ENCODE data around the gene TJAP1. TPM values are rescaled to one million over a fixed set of nuclear protein-coding genes. Genes with fewer than 3 reads are reported as not detected.
"Not testable (repeated sequence)": the region's sequence is repeated elsewhere in the genome, so short reads cannot be mapped to it uniquely, and the experiment has no call there.

TJAP1 gene
- total and polyA plus RNA-seq, 12 donors: 13.0 to 29.7 (median 19.6) TPM

DNA sequence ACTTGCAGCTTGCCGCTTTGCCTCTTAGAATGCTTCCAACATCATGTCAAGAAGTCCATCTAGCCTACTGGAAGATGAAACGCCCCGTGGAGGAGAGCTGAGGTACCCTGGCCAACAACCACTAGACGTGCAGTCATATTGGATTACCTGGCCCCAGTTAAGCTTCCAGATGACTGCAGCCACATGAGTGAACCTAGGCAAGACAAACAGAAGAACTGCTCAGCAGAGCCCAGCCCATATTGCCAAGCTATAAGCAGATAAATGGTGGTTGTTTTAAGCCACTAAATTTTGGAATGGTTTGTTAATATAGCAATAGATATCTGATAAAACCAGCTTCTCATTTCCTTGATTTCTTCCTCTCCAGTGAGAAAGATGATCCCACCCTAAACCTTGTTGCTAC lies 17.3 kb upstream of the TJAP1 start:
- DNase-seq (no peak), ATAC-seq (no peak)
- Histone ChIP-seq H3K9me3 (no peaks in the 10 kb centered on the region), H3K36me3 (no peaks in the 10 kb centered on the region), H3K4me1 (peaks cover 0 to 8% (median 6%) of the 10 kb centered on the region in 9 donors), H3K4me3 (no peak overlapping the region), H3K27me3 (peaks cover 0 to 83% (median 19%) of the 10 kb centered on the region in 7 donors), H3K27ac (no peak overlapping the region)
- TF ChIP-seq, protein P1, sequence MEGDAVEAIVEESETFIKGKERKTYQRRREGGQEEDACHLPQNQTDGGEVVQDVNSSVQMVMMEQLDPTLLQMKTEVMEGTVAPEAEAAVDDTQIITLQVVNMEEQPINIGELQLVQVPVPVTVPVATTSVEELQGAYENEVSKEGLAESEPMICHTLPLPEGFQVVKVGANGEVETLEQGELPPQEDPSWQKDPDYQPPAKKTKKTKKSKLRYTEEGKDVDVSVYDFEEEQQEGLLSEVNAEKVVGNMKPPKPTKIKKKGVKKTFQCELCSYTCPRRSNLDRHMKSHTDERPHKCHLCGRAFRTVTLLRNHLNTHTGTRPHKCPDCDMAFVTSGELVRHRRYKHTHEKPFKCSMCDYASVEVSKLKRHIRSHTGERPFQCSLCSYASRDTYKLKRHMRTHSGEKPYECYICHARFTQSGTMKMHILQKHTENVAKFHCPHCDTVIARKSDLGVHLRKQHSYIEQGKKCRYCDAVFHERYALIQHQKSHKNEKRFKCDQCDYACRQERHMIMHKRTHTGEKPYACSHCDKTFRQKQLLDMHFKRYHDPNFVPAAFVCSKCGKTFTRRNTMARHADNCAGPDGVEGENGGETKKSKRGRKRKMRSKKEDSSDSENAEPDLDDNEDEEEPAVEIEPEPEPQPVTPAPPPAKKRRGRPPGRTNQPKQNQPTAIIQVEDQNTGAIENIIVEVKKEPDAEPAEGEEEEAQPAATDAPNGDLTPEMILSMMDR (IDR thresholded peaks at IDR 0.05): no peak
- intact Hi-C loops (cut with DNase I): no loop called here
- WGBS, 2 donors: 66 to 80% methylated on average over 4 of the region's 4 CpGs

DNA sequence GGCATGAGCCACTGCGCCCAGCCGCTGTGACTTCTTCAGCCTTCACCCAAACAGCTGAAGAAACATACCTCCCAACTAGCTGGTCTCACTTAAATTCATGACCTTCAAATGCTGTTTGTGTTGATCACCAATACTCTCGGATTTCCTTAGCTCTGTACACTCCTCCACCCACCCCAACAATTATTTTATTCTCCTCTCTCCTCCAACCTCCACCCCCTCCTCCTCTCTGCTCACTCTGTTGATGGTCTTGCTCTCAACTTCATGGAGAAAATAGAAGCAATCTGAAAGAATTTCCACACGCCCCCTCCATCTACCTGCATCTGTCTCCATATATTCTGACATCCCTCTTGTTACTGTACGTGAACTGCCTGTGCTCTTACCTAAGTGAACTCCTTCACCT lies 15.4 kb upstream of the TJAP1 start:
- H3K4me1 ChIP-seq: peaks cover 0 to 4% (median 0%) of the 10 kb centered on the region in 9 donors
- TF ChIP-seq, protein P1 (IDR thresholded peaks at IDR 0.05): no peak
- intact Hi-C loops (cut with DNase I): no loop called here
- H3K4me3 ChIP-seq: no peak overlapping the region
- DNase-seq (no peak), ATAC-seq (no peak)
- no peaks in the 10 kb centered on the region for H3K9me3 ChIP-seq
- H3K36me3 ChIP-seq: no peaks in the 10 kb centered on the region
- peaks cover 0 to 64% (median 11%) of the 10 kb centered on the region in 7 donors for H3K27me3 ChIP-seq
- 82 to 85% methylated on average over 5 of the region's 5 CpGs for WGBS, 2 donors
- H3K27ac ChIP-seq: no peak overlapping the region

- Histone ChIP-seq H3K9me3 (no peaks in the 10 kb centered on the region), H3K4me3 (no peak overlapping the region), H3K27ac (no peak overlapping the region), H3K36me3 (no peaks in the 10 kb centered on the region), H3K27me3 (peaks cover 0 to 43% (median 7%) of the 10 kb centered on the region in 7 donors), H3K4me1 (peaks cover 0 to 27% (median 5%) of the 10 kb centered on the region in 9 donors)
- 84 to 91% methylated on average over 8 of the region's 8 CpGs for WGBS, 2 donors
- ATAC-seq (no peak), DNase-seq (no peak)
- TF ChIP-seq, protein P1 (IDR thresholded peaks at IDR 0.05): no peak
- intact Hi-C loops (cut with DNase I): no loop called here
Observed at GRCh38 chr6:43464337-43464736, 13.0 kb upstream of the TJAP1 start.

GRCh38 chr6:43465948-43466347 lies 11.4 kb upstream of the TJAP1 start:
- Histone ChIP-seq H3K4me1 (peaks cover 0 to 37% (median 5%) of the 10 kb centered on the region in 9 donors), H3K36me3 (no peaks in the 10 kb centered on the region), H3K27me3 (peaks cover 0 to 32% (median 7%) of the 10 kb centered on the region in 7 donors), H3K4me3 (no peak overlapping the region), H3K27ac (no peak overlapping the region), H3K9me3 (no peaks in the 10 kb centered on the region)
- intact Hi-C loops (cut with DNase I): loop anchor here in 1 of 10 donors (5.0 kb wide), 1 partner anchor 41 kb away; no protein-coding TSS in a partner anchor
- DNase-seq (no peak), ATAC-seq (no peak)
- 80 to 87% methylated on average over 2 of the region's 2 CpGs for WGBS, 2 donors
- TF ChIP-seq, protein P1 (IDR thresholded peaks at IDR 0.05): no peak

GRCh38 chr6:43467265-43467664 lies 10.1 kb upstream of the TJAP1 start:
- ATAC-seq, H3K4me3 ChIP-seq, H3K36me3 ChIP-seq, H3K9me3 ChIP-seq, DNase-seq: not testable (repeated sequence)
- intact Hi-C loops (cut with DNase I): loop anchor here in 1 of 10 donors (5.0 kb wide), 1 partner anchor 40 kb away; no protein-coding TSS in a partner anchor
- peaks cover 0 to 19% (median 5%) of the 10 kb centered on the region in 7 donors for H3K27me3 ChIP-seq
- H3K4me1 ChIP-seq: peaks cover 0 to 37% (median 5%) of the 10 kb centered on the region in 9 donors
- peak overlapping the region in 4 of 10 donors; percentile 73 to 90 (median 80) for H3K27ac ChIP-seq
- WGBS, 2 donors: 62 to 75% methylated on average over 5 of the region's 5 CpGs

Data from heart right ventricle (tissue), 16 donors.